GM10248 (cell line): ENCODE data around the gene SCN3B.

Experiments
- CTCF ChIA-PET: fragments of 300-600 bp; sonication (Branson Sonifier 250); formaldehyde crosslinking; extraction: SDS; loops from one replicate; lab custom pipeline; 2021; ENCODE audit warnings: antibody characterized with exemption; lab: Yijun Ruan, JAX
- POLR2A ChIA-PET: fragments of 350-650 bp; sonication (Branson Sonifier 250); formaldehyde crosslinking; extraction: SDS; loops from one replicate; lab custom pipeline; 2020; ENCODE audit warnings: antibody characterized with exemption; lab: Yijun Ruan, JAX
- DNase-seq: peaks from one replicate; pipeline ENCODE4 v3.0.0; 2012; ENCODE audit errors: extremely low spot score
- CTCF ChIP-seq: IDR thresholded peaks from 2 replicates; pipeline ENCODE4 v1.5.1; 2012; ENCODE audit warnings: mild to moderate bottlenecking, low read depth; ENCODE audit errors: extremely low read depth, missing control alignments, control extremely low read depth

Gene SCN3B

GRCh38 chr11:123682696-123683410 lies 28.4 kb upstream of the SCN3B start:
- no peak for TF ChIP-seq CTCF
- ChIA-PET POLR2A (no interaction called here), CTCF (interaction anchor here (0.9 kb wide), 1 partner anchor 8 kb away, joined by 3 read pairs; no protein-coding TSS in a partner anchor)
- DNase-seq, result no peak

- ChIA-PET CTCF (interaction anchor here (1.2 to 1.7 kb wide), 4 partner anchors 9 to 26 kb away, joined by 3 to 6 read pairs (median 4); no protein-coding TSS in a partner anchor), POLR2A (no interaction called here)
- no peak for DNase-seq
- no peak for TF ChIP-seq CTCF
Observed at GRCh38 chr11:123681030-123681429, 26.6 kb upstream of the SCN3B start.

GRCh38 chr11:123678246-123678645 lies 23.8 kb upstream of the SCN3B start:
- no peak for DNase-seq
- ChIA-PET CTCF (interaction anchor here (0.8 kb wide), 1 partner anchor 29 kb away, joined by 3 read pairs; no protein-coding TSS in a partner anchor), POLR2A (no interaction called here)
- TF ChIP-seq CTCF, result no peak

GRCh38 chr11:123677510-123677909 lies 23.1 kb upstream of the SCN3B start:
- no peak for DNase-seq
- ChIA-PET POLR2A (no interaction called here), CTCF (interaction anchor here (1.0 kb wide), 1 partner anchor 101 kb away, joined by 3 read pairs; no protein-coding TSS in a partner anchor)
- TF ChIP-seq CTCF, result no peak

GRCh38 chr11:123674297-123674696 lies 19.9 kb upstream of the SCN3B start:
- no peak for DNase-seq
- POLR2A ChIA-PET, result no interaction called here
- no peak for TF ChIP-seq CTCF
- CTCF ChIA-PET, result interaction anchor here (1.3 to 2.4 kb wide), 3 partner anchors 9 to 34 kb away, joined by 3 to 10 read pairs (median 3); no protein-coding TSS in a partner anchor

GRCh38 chr11:123672568-123672967 lies 18.1 kb upstream of the SCN3B start:
- no peak for TF ChIP-seq CTCF
- POLR2A ChIA-PET, result no interaction called here
- CTCF ChIA-PET, result interaction anchor here (1.2 to 2.6 kb wide), 6 partner anchors 8 to 35 kb away, joined by 3 to 10 read pairs (median 6); no protein-coding TSS in a partner anchor
- DNase-seq, result no peak
